ENCODE results near the gene RSPO4. TPM values are rescaled to one million over a fixed set of nuclear protein-coding genes. Genes with fewer than 3 reads are reported as not detected.

RSPO4 gene
- total and polyA plus RNA-seq, 2 experiments from 2014 or later: 2.8 to 4.5 TPM

GRCh38 chr20:963795-964194 is 38.3 kb downstream of the RSPO4 start:
- Histone ChIP-seq H3K4me3 (no peak overlapping the region), H3K4me1 (ENCODE audit: insufficient read depth) (no peaks in the 10 kb centered on the region), H3K79me2 (replicated peaks; ENCODE audit: insufficient read depth) (no peaks in the 10 kb centered on the region), H3K27me3 (ENCODE audit: insufficient read depth) (no peaks in the 10 kb centered on the region), H2AFZ (no peak overlapping the region), H3F3A (replicated peaks; ENCODE audit: low read depth) (no peaks in the 10 kb centered on the region), H3K27ac (ENCODE audit: low read depth) (no peak overlapping the region), H3K9me2 (ENCODE audit: insufficient read depth) (no peaks in the 10 kb centered on the region), H3K4me2 (no peak overlapping the region), H4K20me1 (replicated peaks; ENCODE audit: insufficient read depth) (no peaks in the 10 kb centered on the region), H3K36me3 (ENCODE audit: insufficient read depth) (no peaks in the 10 kb centered on the region)
- Mint-ChIP-seq H3K27ac (no peak overlapping the region), H3K4me3 (no peak overlapping the region), H3K9me3 (peaks cover 9% of the 10 kb centered on the region), H3K36me3 (ENCODE audit: low read depth) (no peaks in the 10 kb centered on the region; the same call in 2 of the 3 replicates), H3K4me1 (peaks cover 6% of the 10 kb centered on the region), H3K27me3 (ENCODE audit: insufficient read depth, low read depth, poor library complexity) (peaks cover 4% of the 10 kb centered on the region)
- DNase-seq (ENCODE audit: low spot score) (no peak), ATAC-seq (no peak)
- no peak for TF ChIP-seq ZNF331 (CRISPR knock-in tag; IDR thresholded peaks at IDR 0.05; ENCODE audit: low read depth)
- TF ChIP-seq ZNF114 (CRISPR knock-in tag; IDR thresholded peaks at IDR 0.05): no peak
- no peak for TF ChIP-seq STAT1 (IDR thresholded peaks at IDR 0.05; ENCODE audit: unreplicated experiment)
- no peak for TF ChIP-seq EZH2phosphoT487 (IDR thresholded peaks at IDR 0.05; ENCODE audit: unreplicated experiment)
- no peak for TF ChIP-seq REST (IDR thresholded peaks at IDR 0.05; ENCODE audit: unreplicated experiment)
- no peak for TF ChIP-seq NANOG (IDR thresholded peaks at IDR 0.05; ENCODE audit: borderline replicate concordance)
- no peak for TF ChIP-seq ZNF462 (CRISPR knock-in tag; IDR thresholded peaks at IDR 0.05)
- no peak for TF ChIP-seq CREB1 (CRISPR knock-in tag; IDR thresholded peaks at IDR 0.05; ENCODE audit: low read depth)
- TF ChIP-seq ETS1 (IDR thresholded peaks at IDR 0.05): no peak
- TF ChIP-seq POLR2AphosphoS5 (IDR thresholded peaks at IDR 0.05; ENCODE audit: low read depth): no peak
- no peak for TF ChIP-seq CTCF (conservative IDR thresholded peaks at IDR 0.05; ENCODE audit: low read depth in 2 of 2)
- no peak for TF ChIP-seq EZH2 (IDR thresholded peaks at IDR 0.05; ENCODE audit: low read depth, unreplicated experiment)
- no peak for TF ChIP-seq JUNB (IDR thresholded peaks at IDR 0.05; ENCODE audit: unreplicated experiment)

Data from GM23338 (cell line).